HG02840 (cell line): ENCODE results near the gene ADH5.
"Not testable (repeated sequence)": the region's sequence is repeated elsewhere in the genome, so short reads cannot be mapped to it uniquely, and the experiment has no call there.

Source experiments
- ATAC-seq: cut with Tn5 transposase; IDR thresholded peaks from one replicate; pipeline ENCODE4 v1.9.1; 2021; ENCODE audit warnings: mild to moderate bottlenecking, moderate library complexity, moderate number of reproducible peaks; ENCODE audit not compliant: unreplicated experiment, low FRiP score

Gene ADH5

GRCh38 chr4:99088481-99089365 lies at the start of gene ADH5:
Gene ADH5 (minus strand): TSS chr4:99088788. CDS start chr4:99088700, 88 bp downstream.
- peak; percentile 93 for ATAC-seq

GRCh38 chr4:99136329-99136728 lies 47.7 kb upstream of the ADH5 start:
- ATAC-seq: no peak

GRCh38 chr4:99135541-99136162 lies 47.1 kb upstream of the ADH5 start:
- no peak for ATAC-seq

- ATAC-seq: no peak
These were observed 46.0 kb upstream of the ADH5 start for GRCh38 chr4:99134586-99134985.

GRCh38 chr4:99131378-99131777 lies 42.8 kb upstream of the ADH5 start:
- no peak for ATAC-seq

- no peak for ATAC-seq
These were observed 37.8 kb upstream of the ADH5 start for GRCh38 chr4:99126376-99126775.

GRCh38 chr4:99121008-99121407 lies 32.4 kb upstream of the ADH5 start:
- ATAC-seq: no peak

- ATAC-seq: no peak
These were observed 31.9 kb upstream of the ADH5 start for GRCh38 chr4:99120501-99120900.

GRCh38 chr4:99117876-99118693 lies 29.5 kb upstream of the ADH5 start:
- no peak for ATAC-seq

- ATAC-seq: not testable (repeated sequence)
These were observed 28.7 kb upstream of the ADH5 start for GRCh38 chr4:99117122-99117841.

GRCh38 chr4:99109286-99109685 lies 20.7 kb upstream of the ADH5 start:
- not testable (repeated sequence) for ATAC-seq

- no peak for ATAC-seq
These were observed 15.6 kb upstream of the ADH5 start for GRCh38 chr4:99104153-99104552.

GRCh38 chr4:99103166-99103565 lies 14.6 kb upstream of the ADH5 start:
- no peak for ATAC-seq

GRCh38 chr4:99102634-99103033 lies 14.0 kb upstream of the ADH5 start:
- ATAC-seq: no peak

- no peak for ATAC-seq
These were observed 12.3 kb upstream of the ADH5 start for GRCh38 chr4:99100876-99101275.

GRCh38 chr4:99099814-99100213 lies 11.2 kb upstream of the ADH5 start:
- not testable (repeated sequence) for ATAC-seq

GRCh38 chr4:99099311-99099710 lies 10.7 kb upstream of the ADH5 start:
- ATAC-seq: no peak

GRCh38 chr4:99091841-99092240 lies 3.3 kb upstream of the ADH5 start:
- ATAC-seq: not testable (repeated sequence)

- no peak for ATAC-seq
These were observed 2.6 kb upstream of the ADH5 start for GRCh38 chr4:99091216-99091575.

GRCh38 chr4:99090481-99091215 lies 2.1 kb upstream of the ADH5 start:
- no peak for ATAC-seq
